ENCODE data around the gene MYL2. TPM values are rescaled to one million over a fixed set of nuclear protein-coding genes. Genes with fewer than 3 reads are reported as not detected.

Gene MYL2
- total RNA-seq, 1 donor from 2014 or later, result not detected

DNA sequence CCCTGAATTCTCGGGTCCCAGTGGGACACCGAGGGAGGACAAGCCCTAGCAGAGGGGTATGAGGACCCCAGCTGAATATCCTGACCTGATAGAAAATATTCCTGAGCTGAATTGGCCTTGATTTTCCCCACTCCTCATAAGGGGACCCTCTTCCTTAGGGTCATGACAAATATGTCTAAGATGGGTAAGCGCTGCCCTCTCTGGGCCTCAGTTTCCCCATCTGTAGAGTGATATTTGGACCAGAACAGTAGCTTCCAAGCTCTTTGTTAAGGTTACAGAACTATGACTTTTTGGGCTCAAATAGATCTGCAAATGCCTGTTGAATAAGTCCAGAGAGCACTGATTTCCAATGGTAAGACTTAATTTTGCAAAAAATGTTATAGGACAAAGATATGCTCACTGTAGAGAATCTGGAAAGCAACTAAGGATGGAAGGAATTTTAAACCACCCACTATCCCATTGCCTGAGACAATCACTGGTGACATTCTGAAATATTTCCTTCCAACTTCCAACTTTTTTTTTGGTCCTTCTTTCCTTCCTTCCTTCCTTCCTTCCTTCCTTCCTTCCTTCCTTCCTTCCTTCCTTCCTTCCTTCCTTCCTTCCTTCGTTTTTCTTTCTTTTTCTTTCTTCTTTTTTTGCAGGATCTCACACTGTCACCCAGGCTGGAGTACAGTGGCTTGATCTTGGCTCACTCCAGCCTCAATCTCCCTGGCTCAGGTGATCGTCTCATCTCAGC, 32.0 kb downstream of the MYL2 start:
- H3K9me3 Mint-ChIP-seq (ENCODE audit: unreplicated experiment), result no peaks in the 10 kb centered on the region
- TF ChIP-seq, protein P1, sequence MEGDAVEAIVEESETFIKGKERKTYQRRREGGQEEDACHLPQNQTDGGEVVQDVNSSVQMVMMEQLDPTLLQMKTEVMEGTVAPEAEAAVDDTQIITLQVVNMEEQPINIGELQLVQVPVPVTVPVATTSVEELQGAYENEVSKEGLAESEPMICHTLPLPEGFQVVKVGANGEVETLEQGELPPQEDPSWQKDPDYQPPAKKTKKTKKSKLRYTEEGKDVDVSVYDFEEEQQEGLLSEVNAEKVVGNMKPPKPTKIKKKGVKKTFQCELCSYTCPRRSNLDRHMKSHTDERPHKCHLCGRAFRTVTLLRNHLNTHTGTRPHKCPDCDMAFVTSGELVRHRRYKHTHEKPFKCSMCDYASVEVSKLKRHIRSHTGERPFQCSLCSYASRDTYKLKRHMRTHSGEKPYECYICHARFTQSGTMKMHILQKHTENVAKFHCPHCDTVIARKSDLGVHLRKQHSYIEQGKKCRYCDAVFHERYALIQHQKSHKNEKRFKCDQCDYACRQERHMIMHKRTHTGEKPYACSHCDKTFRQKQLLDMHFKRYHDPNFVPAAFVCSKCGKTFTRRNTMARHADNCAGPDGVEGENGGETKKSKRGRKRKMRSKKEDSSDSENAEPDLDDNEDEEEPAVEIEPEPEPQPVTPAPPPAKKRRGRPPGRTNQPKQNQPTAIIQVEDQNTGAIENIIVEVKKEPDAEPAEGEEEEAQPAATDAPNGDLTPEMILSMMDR (IDR thresholded peaks at IDR 0.05), result peak; percentile 2
- no peak for DNase-seq (ENCODE audit: extremely low spot score, unreplicated experiment)
- H3K27ac Mint-ChIP-seq (ENCODE audit: unreplicated experiment), result no peak overlapping the region
- peaks cover 30% of the 10 kb centered on the region for H3K27me3 Mint-ChIP-seq (ENCODE audit: unreplicated experiment)
- no peaks in the 10 kb centered on the region for H3K36me3 Mint-ChIP-seq (ENCODE audit: unreplicated experiment)
- peaks cover 3% of the 10 kb centered on the region for H3K4me1 Mint-ChIP-seq (ENCODE audit: unreplicated experiment)
- H3K4me3 Mint-ChIP-seq (ENCODE audit: unreplicated experiment), result no peak overlapping the region

DNA sequence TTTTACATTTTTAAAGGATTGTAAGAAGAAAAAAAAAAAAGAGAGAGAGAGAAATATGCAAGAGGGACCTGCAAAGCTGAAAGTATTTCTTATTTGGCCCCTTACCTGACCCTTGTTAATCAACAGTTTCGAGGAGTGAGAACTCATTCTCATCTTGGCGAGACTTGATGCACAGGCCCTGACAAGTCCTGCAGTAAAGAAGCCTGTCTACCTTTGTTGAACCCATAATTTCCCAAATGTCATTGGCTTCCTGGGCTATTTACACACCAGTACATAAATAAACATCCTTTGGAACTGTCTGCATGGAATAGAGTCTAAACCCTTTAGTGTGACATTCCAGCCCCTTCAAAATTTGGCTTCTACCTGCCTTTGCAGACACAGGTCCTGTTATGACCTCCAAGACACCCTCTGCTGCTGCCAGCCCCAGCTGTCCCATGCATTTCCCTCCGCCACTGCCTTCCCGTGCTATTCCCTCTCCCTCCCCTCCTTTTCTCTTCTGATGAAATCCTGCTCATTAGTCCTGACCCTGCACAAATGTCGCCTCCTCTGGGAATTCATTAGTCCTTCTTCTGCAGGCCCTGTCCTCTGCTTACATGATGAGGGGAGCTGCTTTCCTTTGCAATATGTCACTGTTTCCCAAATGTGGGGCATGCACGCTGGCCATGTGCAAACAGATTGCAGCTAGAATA, 35.1 kb downstream of the MYL2 start:
- H3K9me3 Mint-ChIP-seq (ENCODE audit: unreplicated experiment), result no peaks in the 10 kb centered on the region
- no peaks in the 10 kb centered on the region for H3K36me3 Mint-ChIP-seq (ENCODE audit: unreplicated experiment)
- H3K4me1 Mint-ChIP-seq (ENCODE audit: unreplicated experiment), result peaks cover 3% of the 10 kb centered on the region
- H3K27ac Mint-ChIP-seq (ENCODE audit: unreplicated experiment), result no peak overlapping the region
- DNase-seq (ENCODE audit: extremely low spot score, unreplicated experiment), result no peak
- peaks cover 18% of the 10 kb centered on the region for H3K27me3 Mint-ChIP-seq (ENCODE audit: unreplicated experiment)
- H3K4me3 Mint-ChIP-seq (ENCODE audit: unreplicated experiment), result no peak overlapping the region
- TF ChIP-seq, protein P1 (IDR thresholded peaks at IDR 0.05), result no peak

DNA sequence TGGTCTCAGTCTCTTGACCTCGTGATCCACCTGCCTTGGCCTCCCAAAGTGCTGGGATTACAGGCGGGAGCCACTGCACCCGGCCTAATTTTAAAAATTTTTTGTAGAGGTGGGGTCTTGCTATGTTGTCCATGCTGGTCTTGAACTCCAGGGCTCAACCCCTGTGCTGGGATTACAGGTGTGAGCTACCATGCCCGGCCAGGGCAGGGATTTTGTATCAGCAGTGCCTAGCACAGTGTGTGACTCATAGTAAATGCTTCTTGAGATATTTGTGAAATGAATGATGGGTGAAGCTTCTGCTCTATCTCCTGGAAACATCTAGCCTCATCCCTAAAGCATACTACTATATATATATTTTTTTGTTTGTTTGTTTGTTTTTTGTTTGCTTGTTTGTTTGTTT, 37.1 kb downstream of the MYL2 start:
- no peak overlapping the region for H3K4me3 Mint-ChIP-seq (ENCODE audit: unreplicated experiment)

DNA sequence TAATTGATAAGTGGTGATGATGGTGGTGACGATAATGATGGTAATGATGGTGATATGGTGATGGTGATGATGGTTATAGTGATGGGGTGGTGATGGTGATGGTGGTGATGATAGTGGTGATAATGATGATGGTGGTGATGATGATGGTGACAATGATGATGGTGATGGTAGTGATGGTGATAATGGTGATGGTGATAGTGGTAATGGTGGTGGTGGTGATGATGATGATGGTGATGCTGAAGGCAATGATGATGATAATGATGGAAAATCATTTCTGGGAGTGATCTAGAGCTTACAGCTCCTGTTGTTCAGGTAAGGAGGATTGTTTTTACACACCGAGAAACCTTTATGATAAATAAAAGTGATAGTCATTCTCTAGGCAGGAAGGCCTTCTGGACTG, 39.7 kb downstream of the MYL2 start:
- no peaks in the 10 kb centered on the region for H3K36me3 Mint-ChIP-seq (ENCODE audit: unreplicated experiment)

More for the DNA sequence above, 37.1 kb downstream of the MYL2 start:
- H3K27me3 Mint-ChIP-seq (ENCODE audit: unreplicated experiment), result peaks cover 8% of the 10 kb centered on the region
- no peaks in the 10 kb centered on the region for H3K9me3 Mint-ChIP-seq (ENCODE audit: unreplicated experiment)
- H3K4me1 Mint-ChIP-seq (ENCODE audit: unreplicated experiment), result peaks cover 8% of the 10 kb centered on the region
- no peak overlapping the region for H3K27ac Mint-ChIP-seq (ENCODE audit: unreplicated experiment)
- TF ChIP-seq, protein P1 (IDR thresholded peaks at IDR 0.05), result no peak
- no peaks in the 10 kb centered on the region for H3K36me3 Mint-ChIP-seq (ENCODE audit: unreplicated experiment)
- DNase-seq (ENCODE audit: extremely low spot score, unreplicated experiment), result no peak

DNA sequence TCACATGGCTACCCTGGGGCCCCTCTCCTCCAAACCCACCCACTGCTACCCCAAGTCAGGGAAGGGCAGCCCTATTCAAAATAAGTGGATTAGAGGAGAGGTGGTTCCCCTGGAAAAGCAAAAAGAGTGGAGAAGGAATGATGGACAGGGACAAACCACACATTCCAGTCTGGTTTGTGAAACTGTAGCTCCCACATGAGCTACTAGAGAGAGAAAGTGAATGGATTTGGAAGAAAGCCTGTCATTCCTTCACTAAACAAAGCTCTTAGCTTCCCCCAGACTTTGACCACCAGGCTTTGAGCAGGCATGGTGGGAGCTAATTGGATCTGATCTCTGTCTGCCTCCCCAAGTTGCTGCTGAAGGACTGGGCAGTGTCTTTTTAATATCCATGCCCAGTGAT, 45.6 kb downstream of the MYL2 start:
- TF ChIP-seq, protein P1 (IDR thresholded peaks at IDR 0.05), result no peak
- Mint-ChIP-seq H3K27me3 (ENCODE audit: unreplicated experiment) (peaks cover 20% of the 10 kb centered on the region), H3K4me1 (ENCODE audit: unreplicated experiment) (peaks cover 5% of the 10 kb centered on the region), H3K36me3 (ENCODE audit: unreplicated experiment) (no peaks in the 10 kb centered on the region), H3K4me3 (ENCODE audit: unreplicated experiment) (no peak overlapping the region), H3K9me3 (ENCODE audit: unreplicated experiment) (no peaks in the 10 kb centered on the region), H3K27ac (ENCODE audit: unreplicated experiment) (no peak overlapping the region)
- DNase-seq (ENCODE audit: extremely low spot score, unreplicated experiment), result no peak

More for the DNA sequence above, 39.7 kb downstream of the MYL2 start:
- Mint-ChIP-seq H3K4me3 (ENCODE audit: unreplicated experiment) (no peak overlapping the region), H3K4me1 (ENCODE audit: unreplicated experiment) (peaks cover 5% of the 10 kb centered on the region), H3K27ac (ENCODE audit: unreplicated experiment) (no peak overlapping the region), H3K9me3 (ENCODE audit: unreplicated experiment) (no peaks in the 10 kb centered on the region), H3K27me3 (ENCODE audit: unreplicated experiment) (peaks cover 8% of the 10 kb centered on the region)
- DNase-seq (ENCODE audit: extremely low spot score, unreplicated experiment), result no peak
- TF ChIP-seq, protein P1 (IDR thresholded peaks at IDR 0.05), result no peak

All from osteocyte (in vitro differentiated cells).